NB4 (cell line): ENCODE results near the gene SPAG9.

Experiments used
- CTCF ChIP-seq: IDR thresholded peaks from one replicate; pipeline ENCODE4 v1.5.1; 2012; ENCODE audit warnings: low read depth, low read length
- POLR2A ChIP-seq: IDR thresholded peaks from 2 replicates; pipeline ENCODE4 v1.6.1; 2011; ENCODE audit warnings: mild to moderate bottlenecking; ENCODE audit not compliant: insufficient read length; ENCODE audit errors: extremely low read depth

GRCh38 chr17:50938821-50939541 is 181.7 kb downstream of the SPAG9 start:
- no peak for TF ChIP-seq POLR2A
- TF ChIP-seq CTCF: no peak
